Smooth muscle cell (in vitro differentiated cells): ENCODE results near the gene IRF6. TPM values are rescaled to one million over a fixed set of nuclear protein-coding genes. Genes with fewer than 3 reads are reported as not detected.

ENCODE experiments used
- DNase-seq: peaks from one replicate; lab custom pipeline; 2025; ENCODE audit not compliant: unreplicated experiment; lab: John Stamatoyannopoulos, UW
- H2AFZ ChIP-seq: fragments of 200-600 bp; sonication (generic); 2 replicates; pipeline ENCODE4 v1.6.0; 2016; ENCODE audit warnings: antibody characterized with exemption, low read depth, mild to moderate bottlenecking
- H3F3A ChIP-seq: fragments of 200-600 bp; sonication (generic); 2 replicates; pipeline ENCODE4 v1.6.0; 2017; ENCODE audit warnings: antibody characterized with exemption, low read depth
- H3K27ac ChIP-seq: fragments of 200-600 bp; sonication (generic); 2 replicates; pipeline ENCODE4 v1.5.1; 2016; ENCODE audit warnings: low read depth, mild to moderate bottlenecking
- H3K27me3 ChIP-seq: fragments of 200-600 bp; sonication (generic); 2 replicates; pipeline ENCODE4 v1.6.1; 2016; ENCODE audit warnings: low read depth, mild to moderate bottlenecking
- H3K36me3 ChIP-seq: fragments of 200-600 bp; sonication (generic); 2 replicates; pipeline ENCODE4 v1.5.1; 2016; ENCODE audit warnings: low read depth
- H3K4me1 ChIP-seq: fragments of 200-600 bp; sonication (generic); 2 replicates; pipeline ENCODE4 v1.5.1; 2016; ENCODE audit warnings: low read depth
- H3K4me2 ChIP-seq: fragments of 200-600 bp; sonication (generic); 2 replicates; pipeline ENCODE4 v1.6.0; 2016; ENCODE audit warnings: mild to moderate bottlenecking
- H3K4me3 ChIP-seq: fragments of 200-600 bp; sonication (generic); 2 replicates; pipeline ENCODE4 v1.5.1; 2016; ENCODE audit warnings: mild to moderate bottlenecking
- H3K79me2 ChIP-seq: fragments of 200-600 bp; sonication (generic); 2 replicates; pipeline ENCODE4 v1.6.0; 2016; ENCODE audit warnings: low read depth, mild to moderate bottlenecking
- H3K9ac ChIP-seq: fragments of 200-600 bp; sonication (generic); 2 replicates; pipeline ENCODE4 v1.6.0; 2016; ENCODE audit warnings: low read depth
- H3K9me3 ChIP-seq: fragments of 200-600 bp; sonication (generic); replicated peaks from 2 replicates; pipeline ENCODE4 v1.5.1; 2016; ENCODE audit warnings: low read depth
- H4K20me1 ChIP-seq: fragments of 200-600 bp; sonication (generic); 2 replicates; pipeline ENCODE4 v1.6.0; 2016; ENCODE audit warnings: low read depth
- CTCF ChIP-seq: fragments of 200-600 bp; sonication (generic); IDR thresholded peaks from 2 replicates; pipeline ENCODE4 v1.5.1; 2017; ENCODE audit warnings: borderline replicate concordance, mild to moderate bottlenecking, antibody characterized with exemption; ENCODE audit not compliant: insufficient read depth, poor library complexity, severe bottlenecking
- WGBS: methylation state at CpG from one replicate; pipeline ENCODE4 v1.1.7; 2016; ENCODE audit warnings: low lambda C conversion rate; 5-methylcytosine and 5-hydroxymethylcytosine counted together
- polyA plus RNA-seq: library from polyadenylated mRNA; unstranded; fragments of >200 nt; fragmentation: Nextera tagmentation; extraction: Ambion mirVana; gene quantifications from 2 replicates; pipeline ENCODE4 v1.2.1, GENCODE V29; 2016
- total RNA-seq: library from RNA; depleted of rRNA; stranded (reverse); fragments of >200 nt; gene quantifications from 2 replicates; pipeline ENCODE4 v1.2.3, GENCODE V29; 2014

Gene IRF6
- total and polyA plus RNA-seq, 2 experiments from 2014 or later: 18.1 to 59.6 TPM

GRCh38 chr1:209780268-209780667, 25.7 kb downstream of the IRF6 start:
- Histone ChIP-seq H3K4me2 (no peak overlapping the region), H3F3A (peaks cover 6% of the 10 kb centered on the region), H3K9me3 (no peaks in the 10 kb centered on the region), H3K4me1 (peaks cover 6% of the 10 kb centered on the region), H3K27ac (no peak overlapping the region), H3K4me3 (no peak overlapping the region), H3K79me2 (no peaks in the 10 kb centered on the region), H3K36me3 (no peaks in the 10 kb centered on the region), H2AFZ (no peak overlapping the region), H4K20me1 (no peaks in the 10 kb centered on the region), H3K27me3 (no peaks in the 10 kb centered on the region), H3K9ac (no peak overlapping the region)
- 65% methylated on average over 4 of the region's 4 CpGs for WGBS
- no peak for DNase-seq
- TF ChIP-seq CTCF: no peak

- Histone ChIP-seq H3K4me1 (no peaks in the 10 kb centered on the region), H3K27ac (no peak overlapping the region), H3K4me3 (no peak overlapping the region), H3K36me3 (no peaks in the 10 kb centered on the region), H3K4me2 (no peak overlapping the region), H4K20me1 (no peaks in the 10 kb centered on the region), H3K9me3 (no peaks in the 10 kb centered on the region), H3F3A (no peaks in the 10 kb centered on the region), H2AFZ (no peak overlapping the region), H3K27me3 (no peaks in the 10 kb centered on the region), H3K79me2 (no peaks in the 10 kb centered on the region), H3K9ac (no peak overlapping the region)
- TF ChIP-seq CTCF: no peak
- no peak for DNase-seq
- WGBS: 100% methylated on average over 1 of the region's 1 CpG
Measured at GRCh38 chr1:209778102-209778501, 27.8 kb downstream of the IRF6 start.

GRCh38 chr1:209777587-209777986, 28.4 kb downstream of the IRF6 start:
- no peaks in the 10 kb centered on the region for H3F3A ChIP-seq
- H3K9me3 ChIP-seq: no peaks in the 10 kb centered on the region
- H3K79me2 ChIP-seq: no peaks in the 10 kb centered on the region
- no peak overlapping the region for H3K9ac ChIP-seq
- H3K27ac ChIP-seq: no peak overlapping the region
- no peak for DNase-seq
- H4K20me1 ChIP-seq: no peaks in the 10 kb centered on the region
- WGBS: 95% methylated on average over 2 of the region's 2 CpGs
- H3K4me2 ChIP-seq: no peak overlapping the region
- no peaks in the 10 kb centered on the region for H3K4me1 ChIP-seq
- TF ChIP-seq CTCF: no peak
- H3K36me3 ChIP-seq: no peaks in the 10 kb centered on the region
- H2AFZ ChIP-seq: no peak overlapping the region
- no peak overlapping the region for H3K4me3 ChIP-seq
- H3K27me3 ChIP-seq: no peaks in the 10 kb centered on the region

GRCh38 chr1:209775678-209776077, 30.3 kb downstream of the IRF6 start:
- TF ChIP-seq CTCF: no peak
- no peak for DNase-seq
- Histone ChIP-seq H3K27ac (no peak overlapping the region), H3K9ac (no peak overlapping the region), H3K9me3 (no peaks in the 10 kb centered on the region), H3K79me2 (no peaks in the 10 kb centered on the region), H4K20me1 (no peaks in the 10 kb centered on the region), H2AFZ (no peak overlapping the region), H3K4me3 (no peak overlapping the region), H3F3A (peaks cover under 1% of the 10 kb centered on the region), H3K27me3 (no peaks in the 10 kb centered on the region), H3K4me2 (no peak overlapping the region), H3K4me1 (no peaks in the 10 kb centered on the region), H3K36me3 (no peaks in the 10 kb centered on the region)
- WGBS: 58% methylated on average over 2 of the region's 2 CpGs
